Hepatocyte (in vitro differentiated cells): ENCODE results near the gene RBM47. TPM values are rescaled to one million over a fixed set of nuclear protein-coding genes. Genes with fewer than 3 reads are reported as not detected.

Source experiments
- DNase-seq: peaks from one replicate; pipeline ENCODE4 v3.0.0-alpha.2; 2016; ENCODE audit warnings: low spot score
- H2AFZ ChIP-seq: fragments of 200-600 bp; sonication (generic); 2 replicates; pipeline ENCODE4 v1.6.0; 2016; ENCODE audit warnings: antibody characterized with exemption, mild to moderate bottlenecking
- H3K27ac ChIP-seq: fragments of 200-600 bp; sonication (generic); 2 replicates; pipeline ENCODE4 v1.5.1; 2016; ENCODE audit warnings: mild to moderate bottlenecking
- H3K27me3 ChIP-seq: fragments of 200-600 bp; sonication (generic); 2 replicates; pipeline ENCODE4 v1.6.1; 2016
- H3K36me3 ChIP-seq: fragments of 200-600 bp; sonication (generic); replicated peaks from 2 replicates; pipeline ENCODE4 v1.5.1; 2016; ENCODE audit warnings: low read depth; ENCODE audit not compliant: insufficient read depth
- H3K4me1 ChIP-seq: fragments of 200-600 bp; sonication (generic); 2 replicates; pipeline ENCODE4 v1.5.1; 2016; ENCODE audit warnings: mild to moderate bottlenecking, moderate library complexity; ENCODE audit not compliant: insufficient read depth
- H3K4me2 ChIP-seq: fragments of 200-600 bp; sonication (generic); 2 replicates; pipeline ENCODE4 v1.6.0; 2016
- H3K4me3 ChIP-seq: fragments of 200-600 bp; sonication (generic); 2 replicates; pipeline ENCODE4 v1.5.1; 2016; ENCODE audit warnings: mild to moderate bottlenecking
- H3K79me2 ChIP-seq: fragments of 200-600 bp; sonication (generic); 2 replicates; pipeline ENCODE4 v1.6.0; 2017; ENCODE audit warnings: mild to moderate bottlenecking
- H3K9me2 ChIP-seq: fragments of 200-600 bp; sonication (generic); replicated peaks from 2 replicates; pipeline ENCODE4 v1.6.0; 2017; ENCODE audit warnings: mild to moderate bottlenecking; ENCODE audit not compliant: insufficient read depth
- H3K9me3 ChIP-seq: fragments of 200-600 bp; sonication (generic); 2 replicates; pipeline ENCODE4 v1.5.1; 2016; ENCODE audit warnings: low read depth, mild to moderate bottlenecking
- H4K20me1 ChIP-seq: fragments of 200-600 bp; sonication (generic); 2 replicates; pipeline ENCODE4 v1.6.0; 2016; ENCODE audit warnings: mild to moderate bottlenecking; ENCODE audit not compliant: insufficient read depth, poor library complexity, severe bottlenecking
- CTCF ChIP-seq: fragments of 200-600 bp; sonication (generic); IDR thresholded peaks from 2 replicates; pipeline ENCODE4 v1.5.1; 2016; ENCODE audit warnings: antibody characterized with exemption, mild to moderate bottlenecking; ENCODE audit not compliant: poor library complexity
- EZH2 ChIP-seq: fragments of 200-600 bp; sonication (generic); IDR thresholded peaks from 2 replicates; pipeline ENCODE4 v1.6.1; 2016; ENCODE audit warnings: antibody characterized with exemption, mild to moderate bottlenecking, borderline replicate concordance
- EZH2phosphoT487 ChIP-seq: fragments of 200-600 bp; sonication (generic); IDR thresholded peaks from one replicate; pipeline ENCODE4 v1.6.1; 2018; ENCODE audit warnings: antibody characterized with exemption, mild to moderate bottlenecking, low read depth, moderate library complexity; ENCODE audit not compliant: unreplicated experiment, severe bottlenecking
- WGBS: methylation state at CpG from one replicate; pipeline ENCODE4 v1.1.6; 2016; ENCODE audit warnings: low lambda C conversion rate; ENCODE audit errors: missing lambda C conversion rate; 5-methylcytosine and 5-hydroxymethylcytosine counted together
- polyA plus RNA-seq: library from polyadenylated mRNA; unstranded; fragments of >200 nt; fragmentation: Nextera tagmentation; extraction: Ambion mirVana; gene quantifications from 2 replicates; pipeline ENCODE4 v1.2.1, GENCODE V29; 2016
- total RNA-seq: library from RNA; depleted of rRNA; stranded (reverse); fragments of >200 nt; gene quantifications from 2 replicates; pipeline ENCODE4 v1.2.3, GENCODE V29; 2014

RBM47 gene
- total and polyA plus RNA-seq, 2 experiments from 2014 or later, result 49.8 to 137 TPM

GRCh38 chr4:40672528-40673522 is 43.2 kb upstream of the RBM47 start:
- no peaks in the 10 kb centered on the region for H3K36me3 ChIP-seq
- H3K4me3 ChIP-seq, result no peak overlapping the region
- no peaks in the 10 kb centered on the region for H3K9me2 ChIP-seq
- WGBS, result 46% methylated on average over 15 of the region's 15 CpGs
- peaks cover 3% of the 10 kb centered on the region for H3K4me1 ChIP-seq
- TF ChIP-seq CTCF, result no peak
- TF ChIP-seq EZH2, result no peak
- TF ChIP-seq EZH2phosphoT487, result no peak
- no peaks in the 10 kb centered on the region for H4K20me1 ChIP-seq
- peak overlapping the region; percentile 84 for H3K27ac ChIP-seq
- peak overlapping the region; percentile 22 for H3K4me2 ChIP-seq
- H3K79me2 ChIP-seq, result no peaks in the 10 kb centered on the region
- H3K27me3 ChIP-seq, result no peaks in the 10 kb centered on the region
- DNase-seq, result peak; percentile 81
- H3K9me3 ChIP-seq, result no peaks in the 10 kb centered on the region
- peak overlapping the region; percentile 38 for H2AFZ ChIP-seq

- DNase-seq, result no peak
- Histone ChIP-seq H2AFZ (no peak overlapping the region), H3K36me3 (no peaks in the 10 kb centered on the region), H3K9me2 (no peaks in the 10 kb centered on the region), H3K27me3 (no peaks in the 10 kb centered on the region), H3K4me3 (no peak overlapping the region), H3K79me2 (no peaks in the 10 kb centered on the region), H3K4me1 (peaks cover 3% of the 10 kb centered on the region), H3K27ac (no peak overlapping the region), H3K9me3 (no peaks in the 10 kb centered on the region), H3K4me2 (no peak overlapping the region), H4K20me1 (no peaks in the 10 kb centered on the region)
- TF ChIP-seq EZH2 (no peak), CTCF (no peak), EZH2phosphoT487 (no peak)
- WGBS, result 92% methylated on average over 8 of the region's 8 CpGs
Measured at GRCh38 chr4:40669504-40669903, 39.8 kb upstream of the RBM47 start.

- no peak for DNase-seq
- Histone ChIP-seq H3K79me2 (no peaks in the 10 kb centered on the region), H3K36me3 (no peaks in the 10 kb centered on the region), H3K4me2 (no peak overlapping the region), H3K9me2 (no peaks in the 10 kb centered on the region), H2AFZ (no peak overlapping the region), H3K4me1 (no peaks in the 10 kb centered on the region), H3K27ac (no peak overlapping the region), H3K4me3 (no peak overlapping the region), H3K9me3 (no peaks in the 10 kb centered on the region), H4K20me1 (no peaks in the 10 kb centered on the region), H3K27me3 (no peaks in the 10 kb centered on the region)
- TF ChIP-seq EZH2, result no peak
- no peak for TF ChIP-seq EZH2phosphoT487
- TF ChIP-seq CTCF, result no peak
Measured at GRCh38 chr4:40665842-40666241, 36.2 kb upstream of the RBM47 start.
